ENCODE data around the gene ESPN.
A peak's percentile ranks its signal among the peaks of the same experiment; 100 is the strongest.
"Not testable (repeated sequence)": the region's sequence is repeated elsewhere in the genome, so short reads cannot be mapped to it uniquely, and the experiment has no call there.

ESPN gene

DNA sequence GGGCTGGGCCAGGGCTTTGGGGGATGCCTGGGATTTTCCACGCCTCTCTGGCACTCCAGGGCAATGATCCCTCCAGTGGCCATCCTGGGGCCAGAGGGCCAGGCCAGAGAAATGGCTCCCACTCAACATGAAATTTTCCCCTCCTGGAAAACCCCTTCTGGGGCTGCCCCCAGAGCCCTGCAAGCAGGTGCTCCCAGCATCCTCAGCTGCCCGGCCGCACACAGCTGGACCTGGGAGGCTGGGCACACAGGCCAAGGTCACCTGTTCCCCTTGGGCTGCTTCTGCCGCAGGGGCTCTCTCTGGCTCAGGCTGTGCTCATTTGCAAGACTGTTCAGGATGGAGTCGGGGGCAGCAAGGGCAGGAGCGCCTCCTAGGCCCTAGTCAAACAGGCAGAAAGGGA is 3.9 kb downstream of the ESPN start:
- DNase-seq (ENCODE audit: low spot score), result not testable (repeated sequence)

DNA sequence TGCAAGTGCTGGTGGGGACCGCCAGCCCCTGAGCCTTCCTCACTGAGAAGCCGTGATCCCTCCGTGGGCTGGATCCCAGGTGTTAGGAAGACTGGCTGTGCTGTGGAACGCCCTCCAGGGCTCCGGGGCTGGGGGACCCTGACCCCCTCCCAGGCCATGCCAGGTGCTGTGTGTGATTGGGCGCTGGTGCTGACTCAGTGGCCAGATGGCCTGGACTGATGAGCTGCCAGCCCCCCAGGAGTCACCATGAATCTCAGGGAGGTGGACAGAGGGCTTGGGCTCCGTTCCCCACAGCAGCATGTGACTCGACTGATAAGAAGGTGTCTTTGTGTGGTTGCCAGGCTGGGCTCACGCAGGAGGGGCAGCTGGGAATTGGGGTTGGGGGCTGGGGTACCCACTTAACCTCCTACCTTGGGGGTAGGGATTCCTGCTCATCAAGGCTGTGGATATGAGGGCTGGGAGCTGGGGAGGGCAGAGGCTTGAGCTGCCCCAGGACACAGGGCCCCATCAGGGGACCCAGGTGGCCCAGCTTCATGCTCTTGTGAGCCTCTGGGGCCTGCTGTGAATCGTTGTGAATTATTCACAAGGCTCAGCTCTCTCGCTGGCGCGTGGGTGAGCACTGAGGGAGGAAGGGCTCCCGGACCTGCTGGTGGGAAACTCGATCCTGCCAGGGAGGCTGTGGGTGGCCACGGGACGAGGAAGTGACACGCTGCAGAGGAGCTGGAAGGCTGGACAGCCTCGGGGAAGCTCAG is 5.3 kb downstream of the ESPN start:
- not testable (repeated sequence) for DNase-seq (ENCODE audit: low spot score)

DNA sequence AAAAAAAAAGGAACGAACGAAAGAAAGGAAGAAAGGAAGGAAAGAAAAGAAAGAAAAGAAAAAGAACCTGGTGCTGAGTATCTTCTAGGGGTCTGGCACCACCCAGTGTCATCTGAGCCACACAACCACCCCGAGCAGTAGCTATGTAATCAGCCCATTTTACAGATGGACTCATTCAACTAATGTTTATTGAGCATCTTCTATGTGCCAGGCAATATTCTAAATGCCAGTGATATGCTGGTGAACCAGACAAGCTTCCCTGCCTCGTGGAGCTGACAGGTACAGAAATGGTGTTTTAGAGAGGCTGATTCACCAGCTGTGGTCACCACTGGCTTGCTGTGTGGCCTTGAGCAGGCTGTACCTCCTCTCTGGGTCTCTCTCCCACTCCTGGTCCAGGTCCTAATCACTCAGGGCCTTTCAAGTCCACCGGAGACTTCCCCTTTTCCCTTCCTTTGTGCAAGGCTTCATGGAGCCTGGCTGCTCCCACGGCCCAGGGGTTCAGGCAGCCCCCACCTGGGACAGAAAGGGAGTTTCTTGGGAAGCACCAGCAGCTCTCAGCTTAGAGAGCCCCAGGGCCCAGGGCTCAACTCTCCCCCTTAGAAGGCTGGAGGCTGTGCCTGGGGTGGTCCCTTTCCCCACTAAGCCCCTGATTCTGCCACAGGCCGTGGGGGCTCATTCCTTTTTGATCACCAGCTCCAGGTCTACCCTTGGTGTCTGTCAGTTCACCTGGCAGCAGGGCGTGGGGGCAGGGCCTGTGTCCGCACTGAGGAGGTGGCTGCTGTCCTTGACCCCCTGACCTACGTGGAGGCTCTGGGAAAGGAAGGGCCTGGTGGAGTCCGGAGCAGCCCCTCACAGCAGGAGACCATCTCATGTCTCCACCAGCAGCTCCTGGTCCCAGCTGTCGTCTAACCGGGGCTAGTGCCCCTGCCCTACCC is 7.3 kb downstream of the ESPN start:
- DNase-seq (ENCODE audit: low spot score), result not testable (repeated sequence)

DNA sequence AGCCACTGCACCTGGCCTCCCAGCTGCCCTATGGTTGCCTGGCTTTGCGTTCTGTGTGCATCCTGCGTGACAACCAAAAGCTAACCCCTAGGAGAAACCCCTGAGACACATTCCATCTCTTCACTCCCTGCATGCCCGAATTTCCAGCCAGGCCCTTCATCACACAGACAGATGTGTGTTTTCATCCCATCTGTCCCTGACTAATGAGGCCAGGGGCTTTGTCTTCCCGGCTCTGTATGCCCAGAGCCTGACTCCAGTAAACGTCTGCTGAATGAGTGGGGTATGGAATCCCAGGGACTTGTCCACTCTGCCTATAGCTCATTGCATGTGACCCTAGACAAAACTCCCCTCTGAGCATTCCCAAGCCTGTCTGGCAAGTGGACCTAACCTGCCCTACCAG is 9.6 kb downstream of the ESPN start:
- no peak for DNase-seq (ENCODE audit: low spot score)

GRCh38 chr1:6435129-6435528 is 10.6 kb downstream of the ESPN start:
- no peak for DNase-seq (ENCODE audit: low spot score)

DNA sequence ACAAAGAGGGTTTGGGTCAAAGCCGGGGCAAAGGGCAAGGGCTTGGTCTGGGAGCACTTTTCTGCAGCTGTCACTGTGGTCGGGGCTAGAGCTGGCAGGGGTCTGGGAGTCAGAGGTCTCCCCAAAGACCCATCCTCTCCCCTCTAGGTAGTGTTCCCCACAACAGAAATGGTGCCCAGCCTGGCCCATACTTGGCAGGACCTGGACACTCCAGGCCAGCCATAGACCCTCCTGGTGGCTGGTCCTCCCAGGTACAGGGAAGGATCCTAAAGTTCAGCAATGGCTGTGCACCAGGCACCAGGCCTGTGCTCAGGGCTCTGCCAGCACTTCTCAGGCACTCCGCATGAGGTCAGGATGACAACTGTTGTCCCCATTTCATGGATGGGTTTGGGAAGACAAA is 11.0 kb downstream of the ESPN start:
- no peak for DNase-seq (ENCODE audit: low spot score)

- not testable (repeated sequence) for DNase-seq (ENCODE audit: low spot score)
These were observed 11.7 kb downstream of the ESPN start for GRCh38 chr1:6436277-6436676.

- not testable (repeated sequence) for DNase-seq (ENCODE audit: low spot score)
These were observed 12.6 kb downstream of the ESPN start for GRCh38 chr1:6437012-6437700.

DNA sequence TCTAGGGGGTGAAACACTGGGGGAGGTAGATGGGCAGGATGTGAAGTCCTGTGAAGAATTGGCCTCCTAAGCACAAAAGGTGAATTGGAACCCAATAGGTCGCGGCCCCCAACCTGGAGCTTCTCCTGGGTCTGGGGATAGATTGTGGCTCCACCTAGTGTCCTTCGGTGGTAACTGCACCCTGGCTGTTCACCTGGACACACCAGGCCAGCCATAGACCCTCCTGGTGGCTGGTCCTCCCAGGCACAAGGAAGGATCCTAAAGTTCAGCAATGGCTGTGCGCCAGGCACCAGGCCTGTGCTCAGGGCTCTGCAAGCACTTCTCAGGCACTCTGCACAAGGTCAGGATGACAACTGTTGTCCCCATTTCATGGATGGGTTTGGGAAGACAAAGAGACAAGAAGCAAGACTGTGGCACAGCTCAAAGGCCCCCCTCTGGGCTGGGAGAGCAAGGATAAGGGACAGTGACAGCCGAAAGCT is 13.5 kb downstream of the ESPN start:
- peak; percentile 86 for DNase-seq (ENCODE audit: low spot score)

DNA sequence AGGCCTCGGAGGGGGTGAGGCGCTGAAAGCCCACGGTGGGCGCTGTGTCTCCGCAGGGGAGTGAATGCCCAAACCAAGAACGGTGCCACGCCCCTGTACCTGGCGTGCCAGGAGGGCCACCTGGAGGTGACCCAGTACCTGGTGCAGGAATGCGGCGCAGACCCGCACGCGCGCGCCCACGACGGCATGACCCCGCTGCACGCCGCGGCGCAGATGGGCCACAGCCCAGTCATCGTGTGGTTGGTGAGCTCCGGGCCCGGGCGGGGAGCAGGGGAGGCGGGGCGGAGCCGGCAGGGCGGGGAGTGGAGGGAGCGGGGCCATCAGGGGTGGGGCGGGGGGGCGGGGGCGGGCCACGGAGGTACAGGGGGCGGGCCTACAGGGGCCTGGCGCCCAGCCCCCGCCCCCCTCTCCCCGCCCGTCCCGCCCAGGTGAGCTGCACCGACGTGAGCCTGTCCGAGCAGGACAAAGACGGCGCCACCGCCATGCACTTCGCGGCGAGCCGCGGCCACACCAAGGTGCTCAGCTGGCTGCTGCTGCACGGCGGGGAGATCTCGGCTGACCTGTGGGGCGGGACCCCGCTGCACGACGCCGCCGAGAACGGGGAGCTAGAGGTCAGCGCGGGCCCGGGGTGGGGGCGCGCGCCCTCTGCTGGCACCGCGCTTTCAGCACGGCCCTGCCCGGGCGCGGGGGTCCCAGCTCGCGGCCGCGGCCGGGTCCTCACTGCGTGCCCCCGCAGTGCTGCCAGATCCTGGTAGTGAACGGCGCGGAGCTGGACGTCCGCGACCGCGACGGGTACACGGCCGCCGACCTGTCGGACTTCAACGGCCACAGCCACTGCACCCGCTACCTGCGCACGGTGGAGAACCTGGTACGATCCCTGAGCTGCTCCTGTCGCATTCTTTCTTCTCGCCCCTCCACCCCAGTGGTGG is 15.9 kb downstream of the ESPN start:
- peak; percentile 63 for DNase-seq (ENCODE audit: low spot score)

GRCh38 chr1:6441586-6441985 is 17.0 kb downstream of the ESPN start:
- no peak for DNase-seq (ENCODE audit: low spot score)

DNA sequence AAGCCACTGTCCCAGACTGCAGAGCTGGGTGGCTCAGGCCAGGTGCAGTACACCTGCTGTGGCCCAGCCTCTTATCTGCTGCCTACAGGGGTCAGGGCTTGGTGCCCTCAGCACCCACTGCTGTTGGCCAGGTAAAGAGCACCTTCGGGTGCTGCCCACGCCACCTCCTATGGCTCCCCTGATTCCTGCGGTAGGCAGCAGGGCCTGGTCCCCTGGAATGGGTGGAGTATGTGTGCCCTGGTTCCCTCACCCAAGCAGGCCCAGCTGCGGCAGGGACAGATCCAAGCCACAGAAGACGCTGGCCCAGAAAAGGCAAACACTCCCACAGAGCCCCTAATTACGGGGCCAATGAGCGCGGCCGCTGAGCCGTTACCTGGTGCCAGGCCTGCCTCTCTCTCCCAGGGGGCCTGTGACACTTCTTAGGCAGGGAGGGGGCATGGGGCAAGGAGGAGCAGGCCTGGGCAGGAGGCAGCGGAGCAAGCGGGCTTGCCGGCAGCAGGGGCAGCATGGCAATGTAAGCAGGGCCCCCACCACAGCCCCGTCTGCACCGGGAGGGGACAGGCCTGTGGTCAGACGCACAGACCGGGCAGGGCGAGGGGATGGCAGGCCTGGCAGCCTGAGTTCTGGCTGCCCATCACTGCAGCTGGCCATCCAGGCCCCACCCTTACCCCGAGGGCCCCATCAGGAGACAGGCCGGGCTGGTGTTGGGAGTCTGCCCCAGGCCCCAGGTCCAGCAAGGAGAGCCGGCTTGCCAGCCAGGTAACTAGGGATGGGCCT is 19.0 kb downstream of the ESPN start:
- no peak for DNase-seq (ENCODE audit: low spot score)

DNA sequence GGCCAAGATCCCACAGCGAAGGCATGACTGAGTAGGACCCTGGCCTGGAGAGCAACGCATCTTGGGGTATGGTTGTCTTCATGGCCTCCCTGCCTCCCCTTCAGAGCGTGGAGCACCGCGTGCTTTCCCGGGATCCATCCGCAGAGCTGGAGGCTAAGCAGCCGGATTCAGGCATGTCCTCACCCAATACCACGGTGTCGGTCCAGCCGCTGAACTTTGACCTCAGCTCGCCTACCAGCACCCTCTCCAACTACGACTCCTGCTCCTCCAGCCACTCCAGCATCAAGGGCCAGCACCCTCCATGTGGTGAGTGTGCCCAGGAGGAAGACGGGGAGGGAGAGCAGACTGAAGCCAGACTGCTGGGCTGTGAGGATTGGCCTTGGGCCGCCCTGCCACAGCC is 19.8 kb downstream of the ESPN start:
- DNase-seq (ENCODE audit: low spot score), result no peak

DNA sequence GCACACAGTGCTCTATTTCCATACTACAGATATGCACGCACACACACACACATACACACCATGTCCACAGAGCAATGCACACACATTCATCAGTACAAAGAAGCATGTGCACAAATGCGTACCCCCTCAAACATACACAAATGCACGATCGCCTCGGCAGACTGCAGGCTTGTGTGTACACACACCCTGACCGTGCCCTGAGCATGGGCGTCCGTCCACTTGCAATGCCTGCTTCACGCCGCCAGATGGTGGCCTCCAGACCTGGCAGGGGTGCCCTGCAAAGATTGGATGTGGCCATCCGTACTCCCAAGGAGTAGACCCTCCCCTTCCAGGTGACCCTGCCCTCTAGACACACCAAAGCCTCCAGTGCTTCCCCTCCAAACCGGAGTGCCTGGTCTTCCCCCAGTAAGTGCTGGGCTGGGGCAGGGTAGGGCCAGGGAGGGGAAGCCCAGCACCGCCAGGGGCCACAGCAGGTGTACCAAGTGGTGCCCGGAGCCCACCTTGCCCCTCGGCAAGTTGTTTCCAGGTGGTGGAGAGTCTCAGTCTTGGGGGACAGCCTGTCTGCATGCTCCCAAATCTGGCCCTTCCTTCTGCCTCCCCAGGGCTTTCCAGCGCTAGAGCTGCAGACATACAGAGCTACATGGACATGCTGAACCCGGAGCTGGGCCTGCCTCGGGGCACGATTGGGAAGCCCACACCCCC is 20.6 kb downstream of the ESPN start:
- peak; percentile 49 for DNase-seq (ENCODE audit: low spot score)

GRCh38 chr1:6445929-6446328 is 21.4 kb downstream of the ESPN start:
- DNase-seq (ENCODE audit: low spot score), result not testable (repeated sequence)

DNA sequence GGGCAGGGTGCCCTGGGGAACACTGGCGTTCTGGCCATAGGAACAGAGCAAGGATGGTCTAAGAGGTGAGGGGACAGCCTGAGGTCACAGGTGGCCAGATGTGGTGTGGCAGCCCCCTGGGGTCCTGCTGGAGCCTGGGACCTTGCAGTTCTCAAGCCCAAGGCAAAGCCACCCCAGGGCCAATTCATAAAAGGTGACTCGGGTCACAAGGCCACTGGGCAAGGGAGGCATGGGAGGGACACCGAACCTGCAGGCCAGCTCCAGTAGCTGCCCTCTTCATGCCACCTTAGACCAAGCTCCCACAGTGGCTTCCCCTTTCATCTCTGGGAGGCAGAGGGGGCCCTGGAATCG is 22.1 kb downstream of the ESPN start:
- DNase-seq (ENCODE audit: low spot score), result no peak

- no peak for DNase-seq (ENCODE audit: low spot score)
These were observed 22.6 kb downstream of the ESPN start for GRCh38 chr1:6447016-6447817.

DNA sequence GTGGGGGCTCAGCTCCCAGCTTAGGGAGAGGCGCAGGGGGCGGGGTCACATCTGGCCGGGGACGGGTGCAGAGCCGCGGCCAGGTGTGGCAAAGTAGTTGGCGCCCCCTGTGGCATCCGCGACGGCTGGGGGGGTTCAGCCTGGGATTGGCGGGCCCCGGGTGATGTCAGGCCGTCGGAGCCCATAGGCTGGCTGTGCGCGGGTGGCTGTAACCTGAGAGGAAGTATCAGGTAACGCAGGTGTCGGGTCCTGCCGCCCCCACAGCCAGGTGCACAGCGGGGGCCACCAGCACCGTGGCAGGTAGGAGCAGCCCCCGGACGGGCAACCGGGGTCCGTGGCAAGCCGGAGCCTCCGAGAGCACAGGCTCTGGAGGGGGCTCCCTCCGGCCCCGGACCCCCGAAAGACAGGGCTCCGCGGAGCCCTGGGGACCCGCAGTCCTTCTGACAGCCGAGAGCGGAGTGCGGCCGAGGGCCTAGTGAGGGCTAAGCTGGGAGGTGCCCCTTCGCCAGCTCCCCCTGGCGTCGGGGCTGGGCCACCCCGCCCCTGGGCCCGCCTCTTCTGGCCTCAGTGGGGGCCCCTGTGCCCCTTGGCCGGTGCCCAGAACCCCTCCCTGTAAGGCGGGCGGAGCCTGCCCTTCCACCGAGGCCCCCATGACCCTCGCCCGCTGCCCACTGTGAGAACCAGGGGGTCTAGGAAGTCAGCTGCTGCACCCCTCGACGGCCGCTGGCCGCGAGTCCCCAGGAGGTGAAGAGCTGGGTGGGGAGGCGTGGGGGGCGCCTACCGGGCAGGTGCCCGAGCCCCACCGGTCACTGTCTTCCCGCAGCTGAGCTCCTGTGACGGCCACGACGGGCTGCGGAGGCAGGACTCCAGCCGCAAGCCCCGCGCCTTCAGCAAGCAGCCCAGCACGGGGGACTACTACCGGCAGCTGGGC is 23.5 kb downstream of the ESPN start:
- no peak for DNase-seq (ENCODE audit: low spot score)

All from GM03348 (cell line).